T-cell (primary cell): ENCODE measurements around the gene LMOD3. TPM values are rescaled to one million over a fixed set of nuclear protein-coding genes. Genes with fewer than 3 reads are reported as not detected.

Source experiments
- ATAC-seq, 4 experiments: fragments of 200-7000 bp in 3 of 4; fragments of 150-1000 bp in 1 of 4; cut with Tn5 transposase; replicated peaks in 1 of 4; 1 replicate in 3 of 4; 2 replicates in 1 of 4; pipeline ENCODE4 v1.10.0; 2021; ENCODE audit warnings: moderate library complexity in 3 of 4, mild to moderate bottlenecking in 2 of 4, moderate number of reproducible peaks in 1 of 4
- CTCF ChIA-PET, 2 donors: fragments of 300-600 bp; sonication (Branson Sonifier 250); formaldehyde crosslinking; loops; one replicate each; lab custom pipeline; 2022; ENCODE audit warnings: antibody characterized with exemption in 2 of 2; lab: Charles Lee
- POLR2A ChIA-PET, 2 donors: fragments of 300-600 bp; sonication (Branson Sonifier 250); formaldehyde crosslinking; loops; one replicate each; lab custom pipeline; 2022; ENCODE audit warnings: antibody characterized with exemption in 2 of 2; lab: Charles Lee
- DNase-seq, 35 experiments: peaks; one replicate each; pipeline versions ENCODE4 v3.0.0 to v3.0.0-alpha.2; 2013 to 2023
- H3K27ac ChIP-seq: one replicate; pipeline ENCODE4 v1.5.1; 2013; ENCODE audit warnings: low read length
- H3K27me3 ChIP-seq, 2 experiments: replicated peaks in 1 of 2; 1 replicate in 1 of 2; 2 replicates in 1 of 2; pipeline versions ENCODE4 v1.6.1 to v1.7.0; 2013; ENCODE audit warnings: low read length in 1 of 2, mixed read lengths in 1 of 2; ENCODE audit not compliant: control insufficient read depth in 2 of 2, insufficient read depth in 2 of 2; ENCODE audit errors: extremely low read depth in 1 of 2
- H3K36me3 ChIP-seq, 2 donors: 1 replicate in 1 of 2; 2 replicates in 1 of 2; pipeline versions ENCODE4 v1.6.1 to v1.7.0; 2013; ENCODE audit warnings: low read length in 1 of 2; ENCODE audit not compliant: control insufficient read depth in 2 of 2, insufficient read depth in 1 of 2; ENCODE audit errors: extremely low read depth in 1 of 2
- H3K4me1 ChIP-seq, 2 experiments: 1 replicate in 1 of 2; 2 replicates in 1 of 2; pipeline versions ENCODE4 v1.6.1 to v1.7.0; 2013; ENCODE audit warnings: low read length in 2 of 2, mixed read lengths in 1 of 2; ENCODE audit not compliant: insufficient read depth in 2 of 2, control insufficient read depth in 1 of 2; ENCODE audit errors: extremely low read depth in 1 of 2
- H3K4me3 ChIP-seq, 2 donors: 1 replicate in 1 of 2; 2 replicates in 1 of 2; pipeline versions ENCODE4 v1.5.1 to v1.7.0; 2013; ENCODE audit warnings: mild to moderate bottlenecking in 2 of 2, low read length in 1 of 2, moderate library complexity in 1 of 2; ENCODE audit not compliant: control insufficient read depth in 1 of 2; ENCODE audit errors: extremely low read depth in 1 of 2
- H3K9me3 ChIP-seq: 2 replicates; pipeline ENCODE4 v1.7.0; 2013
- H3K27ac Mint-ChIP-seq, 2 donors: one replicate each; pipeline ENCODE4 v1.8.0; 2020 to 2021; ENCODE audit warnings: mild to moderate bottlenecking in 2 of 2, mixed read lengths in 2 of 2
- H3K27me3 Mint-ChIP-seq, 2 donors: one replicate each; pipeline ENCODE4 v1.8.0; 2021 to 2022; ENCODE audit warnings: mixed read lengths in 2 of 2
- H3K36me3 Mint-ChIP-seq: one replicate; pipeline ENCODE4 v1.8.0; 2021; ENCODE audit warnings: mixed read lengths
- H3K4me1 Mint-ChIP-seq, 3 donors: one replicate each; pipeline ENCODE4 v1.8.0; 2020 to 2022; ENCODE audit warnings: mixed read lengths in 3 of 3, mild to moderate bottlenecking in 1 of 3
- H3K4me3 Mint-ChIP-seq, 3 donors: one replicate each; pipeline ENCODE4 v1.8.0; 2020 to 2022; ENCODE audit warnings: mild to moderate bottlenecking in 3 of 3, mixed read lengths in 3 of 3, moderate library complexity in 3 of 3
- H3K9me3 Mint-ChIP-seq, 3 donors: one replicate each; pipeline ENCODE4 v1.8.0; 2020 to 2022; ENCODE audit warnings: mixed read lengths in 3 of 3
- WGBS: methylation state at CpG from one replicate; pipeline ENCODE4 v1.1.5; 2013; ENCODE audit warnings: missing lambda C conversion rate; ENCODE audit not compliant: insufficient coverage; 5-methylcytosine and 5-hydroxymethylcytosine counted together
- total RNA-seq, 35 experiments: library from RNA in 6 of 35; stranded (reverse) in 6 of 35; fragments of 120-200 nt in 1 of 35; gene quantifications; one replicate each; pipeline versions ENCODE4 v1.2.1 to v1.2.4 and lab custom pipeline; 2013 to 2026

The LMOD3 gene
- total RNA-seq, 5 donors from 2014 or later (not counting 1 experiment from before 2014, with no cell fraction given): not detected

GRCh38 chr3:69096299-69096698, 26.1 kb downstream of the LMOD3 start:
- no CpG with 5 or more reads among the region's 5 CpGs for WGBS
- peak overlapping the region; percentile 90 for H3K27ac ChIP-seq
- Mint-ChIP-seq H3K4me3 (peak overlapping the region in 1 of 3 donors; percentile 77), H3K27ac (peak overlapping the region; percentile 95 to 97), H3K4me1 (peaks cover 82 to 85% (median 84%) of the 10 kb centered on the region in 3 donors), H3K36me3 (peaks cover 32% of the 10 kb centered on the region), H3K9me3 (no peaks in the 10 kb centered on the region), H3K27me3 (no peaks in the 10 kb centered on the region)
- peaks cover 56 to 80% of the 10 kb centered on the region in 2 experiments for H3K4me1 ChIP-seq
- no peak for DNase-seq
- no peak overlapping the region for H3K4me3 ChIP-seq
- no peaks in the 10 kb centered on the region for H3K27me3 ChIP-seq
- H3K9me3 ChIP-seq: no peaks in the 10 kb centered on the region
- H3K36me3 ChIP-seq: peaks cover 0 to 23% of the 10 kb centered on the region in 2 donors
- ATAC-seq: no peak
- ChIA-PET POLR2A (interaction anchor here (0.5 to 0.7 kb wide), 3 partner anchors 9 to 109 kb away, joined by 3 to 14 read pairs (median 5); no protein-coding TSS in a partner anchor), CTCF (interaction anchor here in 1 of 2 donors (0.9 to 2.0 kb wide), 3 partner anchors 9 to 25 kb away, joined by 3 to 5 read pairs (median 4); no protein-coding TSS in a partner anchor)

GRCh38 chr3:69095636-69096035, 26.8 kb downstream of the LMOD3 start:
- Histone ChIP-seq H3K4me1 (peaks cover 60 to 81% of the 10 kb centered on the region in 2 experiments), H3K9me3 (no peaks in the 10 kb centered on the region), H3K27ac (peak overlapping the region; percentile 90), H3K36me3 (peaks cover 0 to 29% of the 10 kb centered on the region in 2 donors), H3K4me3 (peak overlapping the region in 1 of 2 donors; percentile 4), H3K27me3 (no peaks in the 10 kb centered on the region)
- peaks cover 85 to 89% (median 85%) of the 10 kb centered on the region in 3 donors for H3K4me1 Mint-ChIP-seq
- H3K4me3 Mint-ChIP-seq: peak overlapping the region; percentile 52 to 77 (median 56)
- peaks cover 29% of the 10 kb centered on the region for H3K36me3 Mint-ChIP-seq
- peak in 1 of 35 experiments; percentile 42 for DNase-seq
- peak in 3 of 4 experiments; percentile 14 to 29 (median 28) for ATAC-seq
- peak overlapping the region; percentile 95 to 97 for H3K27ac Mint-ChIP-seq
- 0% methylated on average over 1 of the region's 5 CpGs for WGBS
- H3K27me3 Mint-ChIP-seq: no peaks in the 10 kb centered on the region
- CTCF ChIA-PET: interaction anchor here in 1 of 2 donors (0.7 to 2.0 kb wide), 5 partner anchors 10 to 71 kb away, joined by 3 to 5 read pairs (median 4); partner anchors contain the start of gene ARL6IP5
- POLR2A ChIA-PET: interaction anchor here (0.5 to 1.3 kb wide), 2 partner anchors 10 to 109 kb away, joined by 3 to 6 read pairs; no protein-coding TSS in a partner anchor
- H3K9me3 Mint-ChIP-seq: no peaks in the 10 kb centered on the region

- Mint-ChIP-seq H3K9me3 (no peaks in the 10 kb centered on the region), H3K27me3 (no peaks in the 10 kb centered on the region), H3K4me3 (peak overlapping the region; percentile 56 to 77 (median 64)), H3K4me1 (peaks cover 87 to 89% (median 87%) of the 10 kb centered on the region in 3 donors), H3K36me3 (peaks cover 32% of the 10 kb centered on the region), H3K27ac (peak overlapping the region; percentile 97 to 98)
- DNase-seq (peak in 1 of 35 experiments; percentile 48), ATAC-seq (peak in 1 of 4 experiments; percentile 1)
- WGBS: 5% methylated on average over 3 of the region's 8 CpGs
- Histone ChIP-seq H3K36me3 (peaks cover 0 to 28% of the 10 kb centered on the region in 2 donors), H3K27ac (peak overlapping the region; percentile 90), H3K4me1 (peaks cover 69 to 86% of the 10 kb centered on the region in 2 experiments), H3K9me3 (no peaks in the 10 kb centered on the region), H3K4me3 (peak overlapping the region in 1 of 2 donors; percentile 54), H3K27me3 (no peaks in the 10 kb centered on the region)
- ChIA-PET POLR2A (interaction anchor here (0.6 to 1.5 kb wide), 5 partner anchors 9 to 47 kb away, joined by 3 to 8 read pairs (median 5); no protein-coding TSS in a partner anchor), CTCF (interaction anchor here (0.6 to 2.0 kb wide), 9 partner anchors 8 to 37 kb away, joined by 3 to 6 read pairs (median 4); partner anchors contain the start of gene ARL6IP5 (in 1 of the 2))
Observed at GRCh38 chr3:69094467-69095205, 27.8 kb downstream of the LMOD3 start.

GRCh38 chr3:69092030-69092516, 30.3 kb downstream of the LMOD3 start:
- DNase-seq (peak in 13 of 35 experiments; percentile 13 to 66 (median 24)), ATAC-seq (peak; percentile 74 to 81 (median 77))
- H3K36me3 Mint-ChIP-seq: peaks cover 25% of the 10 kb centered on the region
- H3K4me1 ChIP-seq: peaks cover 87 to 90% of the 10 kb centered on the region in 2 experiments
- CTCF ChIA-PET: interaction anchor here (0.7 to 3.1 kb wide), 7 partner anchors 8 to 67 kb away, joined by 3 to 20 read pairs (median 5); partner anchors contain the start of gene TMF1 (in 1 of the 2)
- H3K36me3 ChIP-seq: peaks cover 0 to 19% of the 10 kb centered on the region in 2 donors
- no peaks in the 10 kb centered on the region for H3K27me3 Mint-ChIP-seq
- POLR2A ChIA-PET: interaction anchor here (0.6 to 1.7 kb wide), 15 partner anchors 9 to 1698 kb away, joined by 3 to 19 read pairs (median 7); partner anchors contain the start of gene UBA3 (in 1 of the 2)
- H3K4me3 ChIP-seq: peak overlapping the region; percentile 35 to 71
- H3K27ac Mint-ChIP-seq: peak overlapping the region; percentile 97 to 98
- no peaks in the 10 kb centered on the region for H3K9me3 ChIP-seq
- H3K4me3 Mint-ChIP-seq: peak overlapping the region; percentile 64 to 77 (median 68)
- H3K27ac ChIP-seq: peak overlapping the region; percentile 90
- no CpG with 5 or more reads among the region's 4 CpGs for WGBS
- H3K27me3 ChIP-seq: no peaks in the 10 kb centered on the region
- H3K9me3 Mint-ChIP-seq: no peaks in the 10 kb centered on the region
- H3K4me1 Mint-ChIP-seq: peaks cover 91 to 95% (median 92%) of the 10 kb centered on the region in 3 donors

- peak in 2 of 4 experiments; percentile 1 to 3 for ATAC-seq
- Histone ChIP-seq H3K27me3 (no peaks in the 10 kb centered on the region), H3K9me3 (no peaks in the 10 kb centered on the region), H3K36me3 (peaks cover 0 to 19% of the 10 kb centered on the region in 2 donors), H3K4me3 (peak overlapping the region; percentile 5 to 44), H3K4me1 (peaks cover 84 to 89% of the 10 kb centered on the region in 2 experiments), H3K27ac (peak overlapping the region; percentile 90)
- H3K27me3 Mint-ChIP-seq: no peaks in the 10 kb centered on the region
- peak overlapping the region; percentile 64 to 77 (median 68) for H3K4me3 Mint-ChIP-seq
- 80% methylated on average over 1 of the region's 5 CpGs for WGBS
- POLR2A ChIA-PET: interaction anchor here (0.5 to 1.7 kb wide), 15 partner anchors 9 to 1698 kb away, joined by 3 to 19 read pairs (median 7); partner anchors contain the start of gene UBA3 (in 1 of the 2)
- no peaks in the 10 kb centered on the region for H3K9me3 Mint-ChIP-seq
- H3K4me1 Mint-ChIP-seq: peaks cover 87 to 90% (median 87%) of the 10 kb centered on the region in 3 donors
- CTCF ChIA-PET: interaction anchor here (0.5 to 3.1 kb wide), 9 partner anchors 8 to 68 kb away, joined by 3 to 20 read pairs (median 5); partner anchors contain the start of gene TMF1 (in 1 of the 2)
- peak overlapping the region; percentile 97 to 98 for H3K27ac Mint-ChIP-seq
- H3K36me3 Mint-ChIP-seq: peaks cover 25% of the 10 kb centered on the region
- DNase-seq: peak in 1 of 35 experiments; percentile 32
Observed at GRCh38 chr3:69091389-69092029, 30.9 kb downstream of the LMOD3 start.
